GM10248 (cell line): ENCODE data around the gene MAP2K7.

Source experiments
- CTCF ChIA-PET: fragments of 300-600 bp; sonication (Branson Sonifier 250); formaldehyde crosslinking; extraction: SDS; loops from one replicate; lab custom pipeline; 2021; ENCODE audit warnings: antibody characterized with exemption; lab: Yijun Ruan, JAX
- POLR2A ChIA-PET: fragments of 350-650 bp; sonication (Branson Sonifier 250); formaldehyde crosslinking; extraction: SDS; loops from one replicate; lab custom pipeline; 2020; ENCODE audit warnings: antibody characterized with exemption; lab: Yijun Ruan, JAX
- DNase-seq: peaks from one replicate; pipeline ENCODE4 v3.0.0; 2012; ENCODE audit errors: extremely low spot score
- TF ChIP-seq, protein P1 (sequence below): IDR thresholded peaks from 2 replicates; pipeline ENCODE4 v1.5.1; 2012; ENCODE audit warnings: mild to moderate bottlenecking, low read depth; ENCODE audit errors: extremely low read depth, missing control alignments, control extremely low read depth

Gene MAP2K7

GRCh38 chr19:7942981-7943443 is 39.3 kb downstream of the MAP2K7 start:
- no peak for DNase-seq
- POLR2A ChIA-PET: interaction anchor here (1.0 to 2.5 kb wide), 6 partner anchors 7 to 74 kb away, joined by 3 to 18 read pairs (median 8); partner anchors contain the start of genes MAP2K7 and SNAPC2
- TF ChIP-seq, protein P1, sequence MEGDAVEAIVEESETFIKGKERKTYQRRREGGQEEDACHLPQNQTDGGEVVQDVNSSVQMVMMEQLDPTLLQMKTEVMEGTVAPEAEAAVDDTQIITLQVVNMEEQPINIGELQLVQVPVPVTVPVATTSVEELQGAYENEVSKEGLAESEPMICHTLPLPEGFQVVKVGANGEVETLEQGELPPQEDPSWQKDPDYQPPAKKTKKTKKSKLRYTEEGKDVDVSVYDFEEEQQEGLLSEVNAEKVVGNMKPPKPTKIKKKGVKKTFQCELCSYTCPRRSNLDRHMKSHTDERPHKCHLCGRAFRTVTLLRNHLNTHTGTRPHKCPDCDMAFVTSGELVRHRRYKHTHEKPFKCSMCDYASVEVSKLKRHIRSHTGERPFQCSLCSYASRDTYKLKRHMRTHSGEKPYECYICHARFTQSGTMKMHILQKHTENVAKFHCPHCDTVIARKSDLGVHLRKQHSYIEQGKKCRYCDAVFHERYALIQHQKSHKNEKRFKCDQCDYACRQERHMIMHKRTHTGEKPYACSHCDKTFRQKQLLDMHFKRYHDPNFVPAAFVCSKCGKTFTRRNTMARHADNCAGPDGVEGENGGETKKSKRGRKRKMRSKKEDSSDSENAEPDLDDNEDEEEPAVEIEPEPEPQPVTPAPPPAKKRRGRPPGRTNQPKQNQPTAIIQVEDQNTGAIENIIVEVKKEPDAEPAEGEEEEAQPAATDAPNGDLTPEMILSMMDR: no peak
- CTCF ChIA-PET: interaction anchor here (0.8 to 6.9 kb wide), 33 partner anchors 8 to 549 kb away, joined by 3 to 90 read pairs (median 7); partner anchors contain the start of genes CCL25, CTXN1, ELAVL1 and MAP2K7

- TF ChIP-seq, protein P1: no peak
- DNase-seq: peak; percentile 99
- POLR2A ChIA-PET: interaction anchor here (0.6 to 2.5 kb wide), 11 partner anchors 8 to 447 kb away, joined by 3 to 18 read pairs (median 5); partner anchors contain the start of genes MAP2K7, PNPLA6, RAB11B and SNAPC2
- CTCF ChIA-PET: interaction anchor here (0.7 to 6.9 kb wide), 41 partner anchors 8 to 550 kb away, joined by 3 to 90 read pairs (median 6); partner anchors contain the start of genes CCL25, CTXN1, ELAVL1 and MAP2K7
Measured at GRCh38 chr19:7943444-7944176, 39.9 kb downstream of the MAP2K7 start, which contains the start of gene TIMM44. TSS of gene TIMM44 (minus strand) at chr19:7943666. CDS start at chr19:7943651, 15 bp downstream.

GRCh38 chr19:7944177-7944761 is 40.6 kb downstream of the MAP2K7 start:
- DNase-seq: peak; percentile 82
- TF ChIP-seq, protein P1: peak; percentile 83
- POLR2A ChIA-PET: interaction anchor here (0.6 to 2.5 kb wide), 12 partner anchors 8 to 446 kb away, joined by 3 to 18 read pairs (median 4); partner anchors contain the start of genes MAP2K7, PNPLA6, RAB11B and SNAPC2
- CTCF ChIA-PET: interaction anchor here (0.7 to 6.9 kb wide), 47 partner anchors 8 to 714 kb away, joined by 3 to 90 read pairs (median 5); partner anchors contain the start of genes CCL25, CTXN1, ELAVL1 and MAP2K7

DNA sequence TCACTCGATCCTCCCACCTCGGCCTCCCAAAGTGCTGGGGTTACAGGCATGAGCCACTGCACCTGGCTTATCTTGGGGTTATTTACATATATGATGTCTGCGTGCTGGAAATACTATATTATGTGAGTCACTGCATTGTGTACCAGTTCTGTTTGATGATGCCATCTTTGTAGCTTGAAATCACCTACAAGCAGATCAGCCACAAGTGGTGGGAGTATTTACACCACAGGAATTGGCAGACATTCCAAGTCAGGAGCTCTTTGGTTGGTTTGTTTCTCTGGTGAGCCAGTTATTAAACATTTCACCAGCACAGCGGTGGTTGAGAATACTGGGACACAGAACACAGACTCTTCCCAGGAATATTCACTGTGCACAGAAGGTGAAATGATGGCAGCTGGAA is 44.3 kb downstream of the MAP2K7 start:
- TF ChIP-seq, protein P1: no peak
- ChIA-PET CTCF (interaction anchor here (1.0 kb wide), 1 partner anchor 19 kb away, joined by 3 read pairs; no protein-coding TSS in a partner anchor), POLR2A (no interaction called here)
- DNase-seq: no peak

DNA sequence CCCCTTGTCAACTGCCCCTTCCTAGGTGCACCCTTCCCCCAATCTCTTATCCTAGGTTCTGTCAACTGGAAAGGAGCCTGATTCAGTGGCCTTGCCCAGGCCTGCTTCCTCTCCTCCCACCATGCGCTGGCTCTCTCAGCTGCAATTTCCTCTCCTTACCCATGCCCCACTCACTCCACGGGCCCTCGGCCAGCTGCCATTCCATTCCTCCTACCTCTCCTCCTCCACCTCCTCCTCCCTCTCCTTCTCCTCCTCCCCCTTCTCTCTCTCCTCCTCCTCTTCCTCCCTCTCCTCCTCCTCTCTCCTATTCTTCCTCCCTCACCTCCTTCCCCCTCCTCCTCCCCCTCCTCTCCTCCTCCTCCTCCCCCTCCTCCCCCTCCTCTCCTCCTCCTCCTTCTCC is 49.4 kb downstream of the MAP2K7 start:
- TF ChIP-seq, protein P1: no peak
- ChIA-PET CTCF (interaction anchor here (1.9 kb wide), 1 partner anchor 9 kb away, joined by 12 read pairs; the partner anchor contains the start of gene TIMM44), POLR2A (no interaction called here)
- DNase-seq: no peak

GRCh38 chr19:7953576-7953975 is 49.9 kb downstream of the MAP2K7 start:
- TF ChIP-seq, protein P1: no peak
- POLR2A ChIA-PET: no interaction called here
- CTCF ChIA-PET: interaction anchor here (2.9 kb wide), 1 partner anchor 10 kb away, joined by 21 read pairs; the partner anchor contains the start of gene TIMM44
- no peak for DNase-seq
